Loucy (cell line): ENCODE results near the gene CIAPIN1.

Source experiments
- H2AFZ ChIP-seq: fragments of 200-600 bp; sonication (generic); 2 replicates; pipeline ENCODE4 v1.6.0; 2016; ENCODE audit warnings: antibody characterized with exemption, mild to moderate bottlenecking, low read length, moderate library complexity
- H3F3A ChIP-seq: fragments of 200-600 bp; 2 replicates; pipeline ENCODE4 v1.6.0; 2016; ENCODE audit warnings: antibody characterized with exemption, low read depth, mild to moderate bottlenecking
- H3K27me3 ChIP-seq: fragments of 200-600 bp; sonication (generic); 2 replicates; pipeline ENCODE4 v1.6.1; 2014; ENCODE audit warnings: low read length, mild to moderate bottlenecking; ENCODE audit not compliant: insufficient read depth, poor library complexity, severe bottlenecking
- H3K36me3 ChIP-seq: fragments of 200-600 bp; sonication (generic); 2 replicates; pipeline ENCODE4 v1.6.1; 2016; ENCODE audit warnings: low read length; ENCODE audit not compliant: insufficient read depth
- H3K4me1 ChIP-seq: fragments of 200-600 bp; sonication (generic); 2 replicates; pipeline ENCODE4 v1.5.1; 2014; ENCODE audit warnings: low read length, mild to moderate bottlenecking; ENCODE audit not compliant: insufficient read depth, poor library complexity, severe bottlenecking
- H3K4me2 ChIP-seq: fragments of 200-600 bp; sonication (generic); 2 replicates; pipeline ENCODE4 v1.6.0; 2014; ENCODE audit warnings: antibody characterized with exemption, low read length, low read depth, mild to moderate bottlenecking; ENCODE audit not compliant: poor library complexity, severe bottlenecking
- H3K4me3 ChIP-seq: fragments of 200-600 bp; sonication (generic); 2 replicates; pipeline ENCODE4 v1.5.1; 2014; ENCODE audit warnings: low read length, mild to moderate bottlenecking, mixed read lengths; ENCODE audit not compliant: poor library complexity, severe bottlenecking
- H3K79me2 ChIP-seq: fragments of 200-600 bp; sonication (generic); 2 replicates; pipeline ENCODE4 v1.6.1; 2014; ENCODE audit warnings: low read length; ENCODE audit not compliant: insufficient read depth
- H3K9ac ChIP-seq: fragments of 200-600 bp; sonication (generic); 2 replicates; pipeline ENCODE4 v1.6.0; 2014; ENCODE audit warnings: mild to moderate bottlenecking, low read depth, low read length, moderate library complexity; ENCODE audit not compliant: poor library complexity, severe bottlenecking
- H3K9me2 ChIP-seq: fragments of 200-600 bp; sonication (generic); replicated peaks from 2 replicates; pipeline ENCODE4 v1.6.1; 2016; ENCODE audit warnings: low read depth, low read length, mixed read lengths
- H3K9me3 ChIP-seq: fragments of 200-600 bp; sonication (generic); 2 replicates; pipeline ENCODE4 v1.6.1; 2014; ENCODE audit warnings: mild to moderate bottlenecking, antibody characterized with exemption, low read length, low read depth; ENCODE audit not compliant: insufficient read depth
- H4K20me1 ChIP-seq: fragments of 200-600 bp; sonication (generic); 2 replicates; pipeline ENCODE4 v1.6.0; 2014; ENCODE audit warnings: antibody characterized with exemption, low read length, mild to moderate bottlenecking; ENCODE audit not compliant: insufficient read depth, poor library complexity, severe bottlenecking
- EZH2phosphoT487 ChIP-seq: fragments of 200-600 bp; IDR thresholded peaks from 2 replicates; pipeline ENCODE4 v1.6.1; 2018; ENCODE audit warnings: antibody characterized with exemption, mild to moderate bottlenecking, moderate library complexity, borderline replicate concordance
- TF ChIP-seq, protein P1 (sequence below): fragments of 200-600 bp; sonication (generic); conservative IDR thresholded peaks from 2 replicates; pipeline ENCODE4 v1.5.1; 2014; ENCODE audit warnings: mild to moderate bottlenecking, antibody characterized with exemption, low read length

The CIAPIN1 gene

DNA sequence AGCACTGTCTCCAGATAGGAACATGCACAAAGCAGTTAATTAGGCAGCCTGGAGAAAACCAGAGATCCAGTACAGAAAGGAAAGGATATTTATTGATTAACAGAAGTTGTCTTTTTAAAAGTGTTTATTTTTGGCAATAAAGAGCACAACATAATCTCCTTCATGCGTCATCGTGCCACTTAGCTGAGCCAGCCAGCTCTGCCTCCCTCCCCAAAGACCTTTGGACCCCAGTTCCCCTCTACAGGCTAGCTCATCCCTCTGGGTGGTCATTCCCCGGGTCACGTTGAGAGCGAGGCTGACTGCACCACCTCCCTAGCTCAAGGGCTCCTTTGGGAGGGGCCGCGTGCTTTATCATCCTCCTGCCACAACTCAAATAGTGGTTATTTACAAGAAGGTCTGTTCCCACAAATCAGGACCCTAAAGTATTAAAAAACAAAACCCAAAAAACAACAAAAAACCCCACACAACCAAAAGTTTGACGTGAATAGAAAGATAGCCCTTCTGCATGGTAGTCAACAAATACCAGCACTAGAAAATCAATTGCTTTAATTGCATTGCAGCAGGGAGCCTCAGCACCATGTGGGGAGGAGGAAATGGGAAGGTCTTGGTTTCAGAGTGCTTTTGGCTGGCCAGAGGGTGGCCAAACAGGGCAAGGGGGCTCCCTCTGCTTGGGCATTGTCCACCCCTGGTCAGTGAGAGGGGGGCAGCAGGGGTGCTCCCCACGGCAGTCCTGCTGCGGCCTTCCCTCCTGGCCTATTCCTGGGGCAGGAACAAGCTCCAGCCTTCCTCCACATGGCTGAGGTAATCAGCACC, 24.9 kb upstream of the CIAPIN1 start:
- peaks cover 64% of the 10 kb centered on the region; the same call in 1 of the 2 replicates for H3K36me3 ChIP-seq
- no peaks in the 10 kb centered on the region for H3K79me2 ChIP-seq
- H3K9me3 ChIP-seq: no peaks in the 10 kb centered on the region
- TF ChIP-seq, protein P1, sequence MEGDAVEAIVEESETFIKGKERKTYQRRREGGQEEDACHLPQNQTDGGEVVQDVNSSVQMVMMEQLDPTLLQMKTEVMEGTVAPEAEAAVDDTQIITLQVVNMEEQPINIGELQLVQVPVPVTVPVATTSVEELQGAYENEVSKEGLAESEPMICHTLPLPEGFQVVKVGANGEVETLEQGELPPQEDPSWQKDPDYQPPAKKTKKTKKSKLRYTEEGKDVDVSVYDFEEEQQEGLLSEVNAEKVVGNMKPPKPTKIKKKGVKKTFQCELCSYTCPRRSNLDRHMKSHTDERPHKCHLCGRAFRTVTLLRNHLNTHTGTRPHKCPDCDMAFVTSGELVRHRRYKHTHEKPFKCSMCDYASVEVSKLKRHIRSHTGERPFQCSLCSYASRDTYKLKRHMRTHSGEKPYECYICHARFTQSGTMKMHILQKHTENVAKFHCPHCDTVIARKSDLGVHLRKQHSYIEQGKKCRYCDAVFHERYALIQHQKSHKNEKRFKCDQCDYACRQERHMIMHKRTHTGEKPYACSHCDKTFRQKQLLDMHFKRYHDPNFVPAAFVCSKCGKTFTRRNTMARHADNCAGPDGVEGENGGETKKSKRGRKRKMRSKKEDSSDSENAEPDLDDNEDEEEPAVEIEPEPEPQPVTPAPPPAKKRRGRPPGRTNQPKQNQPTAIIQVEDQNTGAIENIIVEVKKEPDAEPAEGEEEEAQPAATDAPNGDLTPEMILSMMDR: no peak
- TF ChIP-seq EZH2phosphoT487: no peak
- no peaks in the 10 kb centered on the region for H3F3A ChIP-seq
- no peak overlapping the region for H3K9ac ChIP-seq
- H3K4me1 ChIP-seq: peaks cover 24% of the 10 kb centered on the region
- no peak overlapping the region for H3K4me2 ChIP-seq
- H4K20me1 ChIP-seq: no peaks in the 10 kb centered on the region
- no peaks in the 10 kb centered on the region for H3K9me2 ChIP-seq
- no peak overlapping the region for H2AFZ ChIP-seq
- no peaks in the 10 kb centered on the region for H3K27me3 ChIP-seq
- no peak overlapping the region for H3K4me3 ChIP-seq

DNA sequence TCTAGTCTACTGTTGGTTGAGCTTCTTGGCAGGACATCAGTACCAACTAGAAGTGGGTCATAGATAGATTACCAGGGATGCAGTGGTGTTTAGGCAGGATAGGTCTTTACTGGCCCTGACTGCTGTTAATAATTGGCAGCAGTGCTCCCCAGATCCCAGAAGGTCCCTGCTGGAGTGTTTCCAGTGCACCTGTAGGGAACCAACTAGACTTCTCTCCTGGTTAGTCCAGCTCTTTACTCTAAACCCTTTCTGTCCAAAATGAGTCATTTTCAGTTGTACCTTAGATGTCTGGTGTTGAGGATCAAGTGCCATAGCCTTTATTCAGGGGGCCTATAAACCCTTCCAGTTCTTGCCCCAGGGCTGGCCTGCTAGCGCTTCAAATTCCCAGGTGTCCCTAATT, 24.0 kb upstream of the CIAPIN1 start:
- TF ChIP-seq EZH2phosphoT487: no peak
- TF ChIP-seq, protein P1: no peak
- no peak overlapping the region for H3K9ac ChIP-seq
- no peaks in the 10 kb centered on the region for H3F3A ChIP-seq
- no peaks in the 10 kb centered on the region for H3K9me2 ChIP-seq
- H3K79me2 ChIP-seq: peaks cover 4% of the 10 kb centered on the region; the same call in 1 of the 2 replicates
- H3K4me1 ChIP-seq: peaks cover 16% of the 10 kb centered on the region
- no peak overlapping the region for H2AFZ ChIP-seq
- H4K20me1 ChIP-seq: peaks cover 1% of the 10 kb centered on the region
- H3K9me3 ChIP-seq: no peaks in the 10 kb centered on the region
- no peak overlapping the region for H3K4me3 ChIP-seq
- H3K27me3 ChIP-seq: no peaks in the 10 kb centered on the region
- peaks cover 69% of the 10 kb centered on the region; the same call in 1 of the 2 replicates for H3K36me3 ChIP-seq
- H3K4me2 ChIP-seq: no peak overlapping the region

DNA sequence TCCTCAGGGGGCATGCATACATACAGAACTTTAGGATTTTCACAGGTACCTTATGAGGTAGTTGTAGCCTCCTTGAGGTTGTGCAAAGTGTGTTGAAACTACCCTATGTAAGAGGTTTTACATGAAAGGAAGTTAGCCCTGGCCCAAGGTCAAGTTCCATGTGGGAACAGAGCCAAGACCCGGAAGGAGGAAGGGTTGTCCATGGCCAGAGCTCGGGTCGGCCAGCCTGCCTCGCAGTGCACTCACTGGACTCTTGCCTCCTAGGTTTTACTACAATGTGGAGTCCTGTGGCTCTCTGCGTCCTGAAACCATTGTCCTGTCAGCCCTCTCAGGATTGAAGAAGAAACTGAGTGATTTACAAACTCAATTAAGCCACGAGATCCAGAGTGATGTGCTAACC, 23.5 kb upstream of the CIAPIN1 start:
- peaks cover 12% of the 10 kb centered on the region for H3K4me1 ChIP-seq
- H3K27me3 ChIP-seq: no peaks in the 10 kb centered on the region
- H3K36me3 ChIP-seq: peaks cover 74% of the 10 kb centered on the region; the same call in 1 of the 2 replicates
- H3K9me2 ChIP-seq: no peaks in the 10 kb centered on the region
- H3F3A ChIP-seq: no peaks in the 10 kb centered on the region
- peaks cover 6% of the 10 kb centered on the region for H4K20me1 ChIP-seq
- no peaks in the 10 kb centered on the region for H3K9me3 ChIP-seq
- TF ChIP-seq, protein P1: no peak
- no peak for TF ChIP-seq EZH2phosphoT487
- H3K79me2 ChIP-seq: peaks cover 9% of the 10 kb centered on the region; the same call in 1 of the 2 replicates
- no peak overlapping the region for H3K9ac ChIP-seq
- no peak overlapping the region for H3K4me2 ChIP-seq
- no peak overlapping the region for H3K4me3 ChIP-seq
- H2AFZ ChIP-seq: no peak overlapping the region
